Endothelial cell of umbilical vein (primary cell): Measurements from ENCODE around the gene DENND1A. TPM values are rescaled to one million over a fixed set of nuclear protein-coding genes. Genes with fewer than 3 reads are reported as not detected.

Experiments
- BruUV-seq: library from RNA; stranded (reverse); fragments of 400-500 nt; replicated peaks from 2 replicates; lab custom pipeline; 2021; lab: Mats Ljungman, UMichigan
- CTCF ChIA-PET: fragments of 300-600, 350-600 bp; sonication (Branson Sonifier 250); formaldehyde crosslinking; loops from one replicate; lab custom pipeline; 2021; ENCODE audit warnings: antibody characterized with exemption, inconsistent platforms; lab: Charles Lee
- POLR2A ChIA-PET: fragments of 300-600, 350-600 bp; sonication (Branson Sonifier 250); formaldehyde crosslinking; loops from one replicate; lab custom pipeline; 2021; ENCODE audit warnings: antibody characterized with exemption, inconsistent platforms; lab: Charles Lee
- DNase-seq: peaks from one replicate; pipeline ENCODE4 v3.0.0-alpha.2; 2011; ENCODE audit warnings: low read depth, low spot score
- FAIRE-seq: peaks from 2 replicates; lab custom pipeline; 2011; peaks lifted over from hg19 to GRCh38; lab: Jason Lieb, UNC
- H2AFZ ChIP-seq: 2 replicates; pipeline ENCODE4 v1.6.0; 2012; ENCODE audit warnings: low read depth, low read length, control low read depth, inconsistent platforms
- H3K27ac ChIP-seq: 2 replicates; pipeline ENCODE4 v1.5.1; 2011; ENCODE audit warnings: low read depth, mild to moderate bottlenecking, control low read depth, low read length, moderate library complexity; ENCODE audit not compliant: insufficient read depth
- H3K27me3 ChIP-seq, 2 experiments: 2 replicates each; pipeline versions ENCODE4 v1.6.0 to v1.6.1; 2011; ENCODE audit warnings: low read length in 2 of 2, mixed read lengths in 1 of 2; ENCODE audit not compliant: control insufficient read depth in 2 of 2, insufficient read depth in 2 of 2
- H3K36me3 ChIP-seq, 2 experiments: 2 replicates in 1 of 2; 3 replicates in 1 of 2; pipeline ENCODE4 v1.5.1; 2011; ENCODE audit warnings: low read length in 2 of 2, mild to moderate bottlenecking in 1 of 2, moderate library complexity in 1 of 2; ENCODE audit not compliant: control insufficient read depth in 2 of 2, insufficient read depth in 2 of 2; ENCODE audit errors: extremely low read depth in 1 of 2
- H3K4me1 ChIP-seq: 3 replicates; pipeline ENCODE4 v1.5.1; 2011; ENCODE audit warnings: mild to moderate bottlenecking, low read length; ENCODE audit not compliant: control insufficient read depth, insufficient read depth; ENCODE audit errors: extremely low read depth
- H3K4me2 ChIP-seq: 2 replicates; pipeline ENCODE4 v1.6.1; 2011; ENCODE audit warnings: low read length, control low read depth, mixed read lengths; ENCODE audit not compliant: insufficient read depth
- H3K4me3 ChIP-seq, 3 experiments: fragments of 200-600 bp in 1 of 3; sonication (generic), shearing (Covaris generic) in 1 of 3; replicated peaks in 1 of 3; 2 replicates each; pipeline ENCODE4 v1.5.1; 2011 to 2016; ENCODE audit warnings: control low read depth in 3 of 3, low read length in 3 of 3, mild to moderate bottlenecking in 2 of 3, inconsistent platforms in 1 of 3, low read depth in 1 of 3, moderate library complexity in 1 of 3; ENCODE audit not compliant: insufficient read depth in 1 of 3
- H3K79me2 ChIP-seq: 2 replicates; pipeline ENCODE4 v1.6.0; 2012; ENCODE audit warnings: low read length, inconsistent platforms; ENCODE audit not compliant: control insufficient read depth, insufficient read depth
- H3K9ac ChIP-seq: replicated peaks from 2 replicates; pipeline ENCODE3; 2011; ENCODE audit warnings: low read length, control low read depth; ENCODE audit not compliant: insufficient read depth; ENCODE audit errors: extremely low read depth
- H3K9me1 ChIP-seq: replicated peaks from 3 replicates; pipeline ENCODE4 v1.6.0; 2011; ENCODE audit warnings: mild to moderate bottlenecking, low read length; ENCODE audit not compliant: control insufficient read depth, insufficient read depth; ENCODE audit errors: extremely low read depth
- H3K9me3 ChIP-seq: replicated peaks from 2 replicates; pipeline ENCODE4 v1.5.1; 2012; ENCODE audit warnings: low read length, inconsistent platforms; ENCODE audit not compliant: control insufficient read depth, insufficient read depth
- H4K20me1 ChIP-seq: replicated peaks from 2 replicates; pipeline ENCODE3; 2011; ENCODE audit warnings: mild to moderate bottlenecking, low read length; ENCODE audit not compliant: control insufficient read depth, insufficient read depth; ENCODE audit errors: extremely low read depth
- CTCF ChIP-seq, 2 donors: IDR thresholded peaks; 1 replicate in 1 of 2; 2 replicates in 1 of 2; pipeline ENCODE4 v1.5.1; 2011; ENCODE audit warnings: low read length in 2 of 2, mild to moderate bottlenecking in 2 of 2, moderate library complexity in 2 of 2, control low read depth in 1 of 2, inconsistent platforms in 1 of 2, low read depth in 1 of 2; ENCODE audit not compliant: insufficient read depth in 1 of 2; ENCODE audit errors: extremely low read depth in 1 of 2
- EZH2 ChIP-seq: IDR thresholded peaks from 2 replicates; pipeline ENCODE4 v1.6.1; 2012; ENCODE audit warnings: borderline replicate concordance, low read depth, mild to moderate bottlenecking, moderate library complexity, low read length, inconsistent platforms; ENCODE audit not compliant: severe bottlenecking
- FOS ChIP-seq: IDR thresholded peaks from 2 replicates; pipeline ENCODE4 v1.6.1; 2011; ENCODE audit warnings: mild to moderate bottlenecking, low read length, moderate library complexity, borderline replicate concordance; ENCODE audit not compliant: insufficient read depth
- GATA2 ChIP-seq: IDR thresholded peaks from 2 replicates; pipeline ENCODE4 v1.7.0; 2011; ENCODE audit warnings: low read depth, mild to moderate bottlenecking, moderate library complexity, mixed read lengths, low read length; ENCODE audit not compliant: insufficient read length, insufficient read depth
- JUN ChIP-seq: IDR thresholded peaks from 2 replicates; pipeline ENCODE4 v1.6.1; 2011; ENCODE audit warnings: borderline replicate concordance, low read depth; ENCODE audit not compliant: insufficient read length, insufficient read depth
- MAX ChIP-seq: IDR thresholded peaks from 2 replicates; pipeline ENCODE4 v1.6.1; 2011; ENCODE audit not compliant: insufficient read depth, insufficient read length
- MYC ChIP-seq: IDR thresholded peaks from one replicate; pipeline ENCODE4 v1.6.1; 2011; ENCODE audit warnings: mild to moderate bottlenecking, low read depth, low read length
- POLR2A ChIP-seq: IDR thresholded peaks from 2 replicates; pipeline ENCODE4 v1.6.1; 2012; ENCODE audit warnings: low read depth, mild to moderate bottlenecking, control low read depth, low read length
- POLR2AphosphoS5 ChIP-seq: IDR thresholded peaks from 2 replicates; pipeline ENCODE4 v1.6.1; 2012; ENCODE audit warnings: low read depth, mild to moderate bottlenecking, control low read depth, low read length, moderate library complexity; ENCODE audit not compliant: insufficient read depth
- dilution Hi-C: fragments of 300-500 bp; cut with MboI; formaldehyde crosslinking; loops from one replicate; pipeline ENCODE4 v1.15.0; 2019; ENCODE audit warnings: low sequenced_read_pairs; ENCODE audit not compliant: extremely low pct_ligation_motif_present
- intact Hi-C: fragments of 100-400 bp; cut with micrococcal nuclease; formaldehyde crosslinking; loops from one replicate; pipeline ENCODE4 v1.10.0; 2022
- polyA plus RNA-seq, 4 experiments: library from polyadenylated mRNA; depleted of rRNA in 3 of 4; stranded (reverse) in 3 of 4; unstranded in 1 of 4; fragments of >200 nt; gene quantifications; 2 replicates each; pipeline versions ENCODE4 v1.2.1 to v1.2.3, GENCODE V29; 2011 to 2012; ENCODE audit warnings: missing spikeins in 1 of 4
- total RNA-seq: library from RNA; stranded (reverse); gene quantifications from 2 replicates; pipeline ENCODE4 v1.2.3, GENCODE V29; 2021

The DENND1A gene
- total and polyA plus RNA-seq, 2 donors (not counting 3 experiments of a cell fraction or from before 2014, with no cell fraction given): 18.5 to 24.5 TPM

- H3K27me3 ChIP-seq: no peaks in the 10 kb centered on the region
- intact Hi-C loops: no loop called here
- ChIA-PET POLR2A (no interaction called here), CTCF (interaction anchor here (1.5 kb wide), 1 partner anchor 11 kb away, joined by 3 read pairs; no protein-coding TSS in a partner anchor)
- H3K9me1 ChIP-seq: no peaks in the 10 kb centered on the region
- no peak overlapping the region for H3K27ac ChIP-seq
- H4K20me1 ChIP-seq: no peaks in the 10 kb centered on the region
- H3K9me3 ChIP-seq: no peaks in the 10 kb centered on the region
- H3K36me3 ChIP-seq: no peaks in the 10 kb centered on the region
- no peaks in the 10 kb centered on the region for H3K79me2 ChIP-seq
- no peak overlapping the region for H3K4me3 ChIP-seq
- H2AFZ ChIP-seq: no peak overlapping the region
- FAIRE-seq (no peak), DNase-seq (no peak)
- H3K9ac ChIP-seq: no peak overlapping the region
- no peaks in the 10 kb centered on the region for H3K4me1 ChIP-seq
- H3K4me2 ChIP-seq: no peak overlapping the region
- TF ChIP-seq FOS (no peak), MAX (no peak), POLR2A (no peak), JUN (no peak), MYC (no peak), POLR2AphosphoS5 (no peak), GATA2 (no peak), CTCF (IDR thresholded peaks at IDR 0.05; ENCODE audit: extremely low read depth in 1 of 2, insufficient read depth in 1 of 2, low read depth in 1 of 2, low read length in 2 of 2) (no peak), EZH2 (no peak)
- BruUV-seq: no TSS peak
- dilution Hi-C loops: no loop called here
Observed at GRCh38 chr9:123468541-123468940, 461.4 kb downstream of the DENND1A start.
